GM10266 (cell line): Measurements from ENCODE around the gene CPNE6.

ENCODE experiments used
- DNase-seq: peaks from one replicate; pipeline ENCODE4 v3.0.0; 2012; ENCODE audit errors: extremely low spot score
- CTCF ChIP-seq: IDR thresholded peaks from 2 replicates; pipeline ENCODE4 v1.5.1; 2012; ENCODE audit warnings: mild to moderate bottlenecking, low read depth; ENCODE audit not compliant: control insufficient read depth, insufficient read depth; ENCODE audit errors: missing control alignments

Gene CPNE6

GRCh38 chr14:24052656-24053547, 18.5 kb upstream of the CPNE6 start:
- TF ChIP-seq CTCF: no peak
- DNase-seq: no peak

DNA sequence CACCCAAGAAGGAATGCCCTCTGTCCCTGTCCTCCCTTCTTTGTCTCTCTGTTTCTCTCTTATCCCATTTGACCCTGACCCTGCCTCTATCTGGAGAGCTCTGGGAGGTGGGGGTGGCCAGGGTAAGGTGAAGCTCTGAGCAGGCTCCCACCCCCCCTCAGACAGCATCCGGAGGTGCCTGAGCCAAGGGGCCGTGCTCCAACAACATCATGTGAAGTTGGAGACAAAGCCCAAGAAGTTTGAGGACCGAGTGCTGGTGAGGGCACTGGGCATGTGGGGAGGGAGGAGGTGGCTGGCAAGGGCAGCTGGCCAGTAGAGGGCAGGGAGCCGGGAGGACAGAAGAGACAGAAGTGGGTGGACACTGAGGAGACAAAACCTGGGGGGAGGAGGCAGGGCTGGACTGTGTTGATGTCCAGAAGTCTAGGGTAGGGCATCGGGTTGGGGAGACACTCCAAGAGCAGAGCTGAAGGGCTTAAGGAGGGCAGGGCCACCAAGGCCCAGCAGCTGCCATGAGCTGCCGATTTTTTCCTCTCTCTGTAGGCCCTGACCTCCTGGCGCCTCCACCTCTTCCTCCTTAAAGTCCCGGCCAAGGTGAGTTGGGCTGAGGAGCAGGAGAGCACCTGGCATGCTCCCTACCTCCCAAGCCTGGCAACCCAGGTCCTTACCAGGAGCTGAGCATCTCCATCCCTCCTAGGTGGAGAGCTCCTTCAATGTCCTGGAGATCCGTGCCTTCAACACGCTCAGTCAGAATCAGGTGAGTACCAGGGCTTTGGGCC, 17.6 kb upstream of the CPNE6 start:
- TF ChIP-seq CTCF: no peak

GRCh38 chr14:24054324-24054641, 17.1 kb upstream of the CPNE6 start:
- no peak for TF ChIP-seq CTCF
- DNase-seq: no peak

More for the DNA sequence above, 17.6 kb upstream of the CPNE6 start:
- no peak for DNase-seq

DNA sequence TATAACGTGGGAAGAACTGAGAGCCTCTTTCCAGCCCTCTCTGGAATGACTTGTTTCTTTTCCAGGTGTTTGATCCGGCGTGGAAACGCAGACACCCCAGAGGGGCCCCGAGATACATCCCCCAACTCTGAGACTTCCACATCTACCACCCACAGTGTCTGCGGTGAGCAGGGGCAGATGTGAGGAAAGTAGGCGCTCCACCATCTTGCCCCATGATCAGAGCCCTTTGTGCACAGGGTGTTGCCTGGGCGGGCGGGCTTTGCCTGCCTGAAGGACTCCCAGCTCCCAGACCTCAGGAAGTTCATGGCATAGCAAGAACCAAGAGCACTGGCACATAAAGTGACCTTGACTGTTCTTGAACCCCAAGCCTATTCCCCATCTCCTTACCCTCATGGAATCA, 16.7 kb upstream of the CPNE6 start:
- no peak for DNase-seq
- no peak for TF ChIP-seq CTCF

GRCh38 chr14:24055971-24056799, 15.2 kb upstream of the CPNE6 start:
- DNase-seq: no peak
- TF ChIP-seq CTCF: no peak

DNA sequence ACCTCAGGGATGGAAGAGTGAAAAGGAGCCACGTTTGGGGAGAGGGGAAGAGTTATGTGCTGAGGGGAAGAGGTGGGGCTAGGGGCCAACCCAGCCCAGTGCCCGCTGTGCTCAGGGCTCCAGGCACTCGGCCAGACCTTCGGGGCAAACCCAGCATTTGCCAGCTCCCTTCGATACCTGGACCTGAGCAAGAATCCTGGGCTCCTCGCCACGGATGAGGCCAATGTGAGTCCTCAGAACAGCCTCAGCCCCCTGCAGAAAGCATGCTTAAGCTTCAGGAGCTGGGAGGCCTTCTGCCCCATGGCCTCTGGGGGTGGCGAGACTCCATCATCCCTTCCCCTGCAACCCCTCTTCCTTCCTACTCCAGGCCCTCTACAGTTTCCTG, 14.6 kb upstream of the CPNE6 start:
- TF ChIP-seq CTCF: no peak
- no peak for DNase-seq
